G401 (cell line): ENCODE data around the gene ARMCX6. TPM values are rescaled to one million over a fixed set of nuclear protein-coding genes. Genes with fewer than 3 reads are reported as not detected.
A peak's percentile ranks its signal among the peaks of the same experiment; 100 is the strongest.
"Not testable (repeated sequence)": the region's sequence is repeated elsewhere in the genome, so short reads cannot be mapped to it uniquely, and the experiment has no call there.

Experiments
- DNase-seq: peaks from one replicate; pipeline ENCODE4 v3.0.0-alpha.2; 2015; ENCODE audit warnings: low spot score
- in situ Hi-C: cut with HindIII; loops from 2 replicates; pipeline ENCODE4 v1.10.0; 2016; ENCODE audit warnings: low sequenced_read_pairs, mixed read lengths
- total RNA-seq: library from RNA; depleted of rRNA; stranded (reverse); fragments of >200 nt; shearing (Covaris generic); gene quantifications from 2 replicates; pipeline ENCODE4 v1.2.3, GENCODE V29; 2014; rRNA removed

ARMCX6 gene
- total RNA-seq = 33.3 and 50.2 TPM in 2 replicates

DNA sequence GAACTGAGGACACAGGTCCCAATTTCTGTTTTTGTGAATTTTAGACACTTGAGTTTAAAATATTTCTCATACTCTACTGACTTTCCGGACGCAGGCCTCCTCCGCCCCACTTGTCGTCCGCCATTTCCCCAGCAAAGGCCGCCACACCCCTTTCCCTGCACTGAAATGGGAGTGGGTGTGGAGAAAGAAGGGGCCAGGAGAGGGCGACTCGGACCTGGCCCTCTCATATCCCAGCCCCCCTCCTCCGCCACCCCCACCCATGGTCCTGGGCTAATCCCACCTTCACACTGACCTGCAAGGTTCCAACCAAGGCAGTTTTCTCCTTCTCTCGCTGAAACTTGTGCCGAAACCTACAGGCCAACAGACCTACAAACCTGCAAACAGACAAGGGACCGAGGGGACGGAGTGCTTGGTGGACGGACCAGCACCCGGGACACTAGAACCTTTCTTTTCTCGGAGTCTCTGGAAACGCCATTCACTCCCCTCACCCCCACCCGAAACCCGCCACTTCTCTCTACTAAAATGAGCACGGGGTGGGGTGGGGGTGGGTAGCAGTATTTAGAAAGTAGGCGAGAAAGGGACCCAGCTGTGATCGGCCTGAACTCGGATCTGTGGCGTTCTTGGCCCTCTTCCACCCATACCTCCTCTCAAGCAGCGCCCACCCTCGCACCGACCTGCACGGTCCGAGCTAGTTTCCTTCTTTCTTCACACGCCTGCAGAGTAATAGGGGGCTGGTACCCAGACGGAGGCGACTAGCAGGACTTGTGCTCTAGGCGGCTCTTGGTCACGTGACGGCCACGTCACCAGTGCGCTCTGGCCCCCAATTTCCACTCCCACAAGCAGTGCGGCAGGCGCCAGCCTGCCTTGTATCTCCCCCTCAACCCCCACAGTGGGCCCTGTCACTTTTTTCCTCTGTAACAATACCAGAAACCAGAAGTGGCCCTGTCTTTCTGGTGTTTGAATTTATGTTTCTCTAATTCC, at the start of gene ARMCX6:
TSS of gene ARMCX6 (minus strand) at position 790 of the 981 bp plus-strand sequence. CDS start 1,380 bp downstream, outside the sequence.
- in situ Hi-C loops = no loop called here
- DNase-seq = peak; percentile 81

- in situ Hi-C loops = no loop called here
- DNase-seq = peak; percentile 88
These were observed 41.8 kb upstream of the ARMCX6 start, which contains the start of gene ARMCX2 for GRCh38 chrX:101659601-101660063. ARMCX2 (minus strand) TSS chrX:101659850; CDS start chrX:101657588, 2,262 bp downstream.

DNA sequence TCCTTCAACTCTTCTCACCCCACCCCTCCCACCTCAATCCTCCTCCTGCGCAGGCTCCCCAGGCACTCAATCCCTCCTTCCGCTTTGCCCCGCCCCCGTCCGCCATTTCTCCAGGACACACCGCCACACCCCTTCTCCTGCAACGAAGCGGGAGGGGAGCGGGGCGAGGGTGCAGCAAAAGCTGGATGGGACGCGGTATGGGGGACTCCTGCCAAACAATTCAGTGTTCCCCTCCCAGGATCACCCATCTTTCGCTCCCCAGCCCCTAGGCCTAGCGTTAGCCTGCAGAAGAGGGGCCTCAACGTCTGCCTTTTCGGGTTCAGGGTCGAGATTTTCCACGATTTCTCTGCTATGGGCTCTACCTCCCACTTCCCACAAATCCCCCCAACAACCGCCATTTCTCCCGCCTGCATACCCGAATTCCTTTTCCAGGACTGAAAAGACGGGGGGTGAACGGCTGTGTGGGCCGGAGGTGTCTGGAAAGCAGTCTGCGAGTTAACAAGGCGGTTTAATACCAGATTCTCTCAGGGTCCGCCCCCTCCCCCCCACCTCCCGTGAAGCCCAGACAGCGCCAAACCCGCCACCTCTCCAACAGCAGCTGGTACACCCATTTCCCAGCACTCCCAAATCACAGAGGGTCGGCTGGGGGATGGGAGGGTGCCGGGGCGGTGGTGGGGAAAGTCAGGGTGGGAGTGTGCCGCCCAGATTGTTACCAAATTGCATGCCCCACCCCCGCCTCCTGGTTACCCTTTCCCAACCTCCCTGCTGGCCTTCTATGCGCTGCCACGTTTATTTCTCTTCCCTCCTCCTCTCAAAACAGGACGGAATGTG, 41.1 kb upstream of the ARMCX6 start:
- in situ Hi-C loops = no loop called here
- peak; percentile 70 for DNase-seq

DNA sequence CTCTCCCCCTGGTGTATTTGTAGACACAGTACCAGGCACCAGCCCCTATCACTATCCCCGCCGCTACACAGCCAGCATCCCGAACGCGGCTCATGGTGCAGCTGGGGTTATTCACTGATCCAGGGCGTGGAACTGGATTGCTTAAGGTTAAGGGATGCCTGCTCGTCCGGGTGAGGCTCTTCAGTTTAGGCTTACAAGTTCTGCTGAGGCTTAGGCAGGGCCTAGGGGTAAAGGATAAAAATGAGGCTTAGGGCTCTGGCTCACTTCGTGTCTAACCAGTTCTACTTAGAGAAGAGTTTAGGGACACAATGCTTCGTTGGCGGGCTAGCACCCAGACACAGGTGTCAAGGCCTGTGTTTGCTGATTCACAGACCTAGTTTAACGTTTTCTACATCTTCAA, 39.7 kb upstream of the ARMCX6 start:
- DNase-seq = no peak
- in situ Hi-C loops = no loop called here

GRCh38 chrX:101656817-101657216, 39.0 kb upstream of the ARMCX6 start:
- no peak for DNase-seq
- in situ Hi-C loops = no loop called here

DNA sequence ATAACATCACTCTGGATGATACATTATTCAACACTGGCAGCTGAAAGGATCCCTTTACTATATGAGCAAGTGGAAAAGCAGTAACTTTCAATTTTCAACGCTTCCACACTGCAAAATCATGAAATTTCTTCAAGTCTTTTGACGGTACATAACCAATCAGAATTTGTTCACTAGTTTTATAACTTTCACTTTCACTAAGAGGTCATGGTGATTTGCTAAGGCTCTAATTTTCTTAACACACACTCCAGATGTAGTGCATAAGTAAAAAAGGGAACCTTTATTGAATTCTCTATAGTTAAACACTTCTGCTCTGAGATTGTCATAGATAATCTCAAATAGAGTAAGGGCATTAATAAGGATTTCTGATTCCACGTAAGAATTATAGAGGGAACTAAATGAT, 37.7 kb upstream of the ARMCX6 start:
- in situ Hi-C loops = no loop called here
- no peak for DNase-seq

DNA sequence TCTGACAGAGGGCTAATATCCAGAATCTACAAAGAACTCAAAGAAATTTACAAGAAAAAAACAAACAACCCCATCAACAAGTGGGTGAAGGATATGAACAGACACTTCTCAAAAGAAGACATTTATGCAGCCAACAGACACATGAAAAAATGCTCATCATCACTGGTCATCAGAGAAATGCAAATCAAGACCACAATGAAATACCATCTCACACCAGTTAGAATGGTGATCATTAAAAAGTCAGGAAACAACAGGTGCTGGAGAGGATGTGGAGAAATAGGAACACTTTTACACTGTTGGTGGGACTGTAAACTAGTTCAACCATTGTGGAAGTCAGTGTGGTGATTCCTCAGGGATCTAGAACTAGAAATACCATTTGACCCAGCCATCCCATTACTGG, 29.9 kb upstream of the ARMCX6 start:
- DNase-seq, in situ Hi-C loops: not testable (repeated sequence)

DNA sequence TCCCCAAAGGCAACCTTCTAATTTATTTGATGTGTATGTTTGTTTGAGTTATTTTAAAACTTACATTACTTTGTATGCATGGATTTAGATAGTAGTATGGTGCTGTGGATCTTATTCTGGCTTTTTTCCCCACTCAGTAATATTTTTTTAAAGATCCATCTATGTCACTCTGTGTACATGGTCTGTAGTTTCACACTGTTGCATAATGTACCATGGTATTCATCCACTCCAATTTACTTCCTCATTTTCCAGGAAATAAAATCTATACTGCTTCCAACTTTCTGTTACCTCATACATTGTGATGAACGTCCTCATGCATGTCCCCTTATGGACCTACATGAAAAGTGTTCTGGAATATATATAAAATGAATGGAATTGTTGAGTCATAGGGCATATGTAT, 24.3 kb upstream of the ARMCX6 start:
- DNase-seq = no peak
- in situ Hi-C loops = no loop called here

DNA sequence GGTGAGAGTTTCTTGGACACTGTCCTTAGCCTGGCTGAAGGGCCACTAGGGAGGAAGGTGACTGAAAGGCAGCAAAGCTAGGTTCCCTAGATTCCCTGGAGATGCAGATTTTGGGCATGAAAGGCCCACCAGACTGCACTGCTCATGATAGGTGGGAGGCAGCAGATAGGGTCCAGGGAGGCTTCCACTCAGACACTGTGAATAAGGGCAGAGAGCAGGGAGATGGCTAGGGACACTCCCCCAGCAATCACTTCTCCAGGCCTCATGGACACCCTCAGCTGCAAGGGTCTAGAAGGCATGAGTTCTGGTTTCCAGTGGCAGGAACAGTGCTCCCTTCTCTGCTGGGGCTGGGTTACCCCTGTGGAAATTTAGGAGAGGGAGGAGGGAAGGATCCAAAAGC, 21.8 kb upstream of the ARMCX6 start:
- DNase-seq = no peak
- in situ Hi-C loops = no loop called here

DNA sequence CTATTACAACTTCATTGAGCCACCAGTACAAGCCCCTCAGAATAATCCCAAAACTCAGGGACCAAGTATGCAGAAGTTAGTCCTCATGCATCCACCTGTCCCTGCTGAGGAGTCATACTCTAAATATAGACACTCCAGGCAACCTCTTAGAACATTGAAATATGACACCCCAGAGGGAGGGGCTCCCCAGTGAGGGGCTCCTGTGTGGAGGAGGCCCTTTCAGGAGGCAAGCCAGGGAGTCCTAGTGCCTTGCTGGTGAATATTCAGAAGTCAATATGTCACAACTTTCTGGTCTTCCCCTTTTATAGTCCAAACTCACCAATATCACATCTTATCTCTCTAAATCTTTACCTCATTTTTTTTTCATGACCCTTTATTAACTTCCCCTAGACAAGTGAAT, 1.6 kb upstream of the ARMCX6 start:
- no peak for DNase-seq
- in situ Hi-C loops = no loop called here

DNA sequence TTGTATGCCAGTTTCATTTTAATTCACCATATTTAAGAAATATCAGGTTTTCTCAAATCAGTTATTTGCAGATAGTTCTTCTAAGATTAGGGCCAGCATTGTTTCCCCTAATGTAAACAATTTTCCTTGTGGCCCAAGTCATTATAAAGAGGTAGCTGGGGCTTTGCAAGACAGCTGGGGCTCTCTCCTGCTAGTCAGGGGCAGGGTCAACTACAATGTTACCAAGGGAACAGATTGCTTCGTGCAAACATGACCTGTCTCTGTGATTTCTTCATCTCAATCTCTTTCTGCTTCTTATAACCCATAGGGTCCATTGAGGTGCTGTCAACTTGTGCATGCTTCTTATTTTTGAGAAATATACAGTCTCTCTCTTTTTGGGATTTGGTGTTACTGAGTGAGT, 12.1 kb downstream of the ARMCX6 start:
- DNase-seq = no peak
- in situ Hi-C loops = no loop called here

DNA sequence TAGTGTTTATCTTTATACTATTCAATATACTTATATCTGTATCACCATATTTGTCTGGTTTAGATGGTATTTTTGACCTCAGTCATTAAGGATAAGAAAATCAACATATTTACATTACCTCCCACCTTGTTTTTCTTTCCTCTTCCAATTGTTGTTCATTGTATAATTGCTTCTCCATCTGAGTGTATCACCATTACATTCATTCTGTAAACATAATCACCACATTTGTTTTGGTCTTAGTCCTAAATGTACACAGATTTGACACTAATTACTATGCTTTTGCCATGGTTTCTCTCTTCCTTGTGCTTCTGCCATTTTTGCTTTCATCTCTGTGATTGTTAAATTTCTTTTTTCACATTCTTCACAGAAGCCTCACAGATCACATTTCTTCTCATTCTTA, 12.7 kb downstream of the ARMCX6 start:
- in situ Hi-C loops = no loop called here
- no peak for DNase-seq

DNA sequence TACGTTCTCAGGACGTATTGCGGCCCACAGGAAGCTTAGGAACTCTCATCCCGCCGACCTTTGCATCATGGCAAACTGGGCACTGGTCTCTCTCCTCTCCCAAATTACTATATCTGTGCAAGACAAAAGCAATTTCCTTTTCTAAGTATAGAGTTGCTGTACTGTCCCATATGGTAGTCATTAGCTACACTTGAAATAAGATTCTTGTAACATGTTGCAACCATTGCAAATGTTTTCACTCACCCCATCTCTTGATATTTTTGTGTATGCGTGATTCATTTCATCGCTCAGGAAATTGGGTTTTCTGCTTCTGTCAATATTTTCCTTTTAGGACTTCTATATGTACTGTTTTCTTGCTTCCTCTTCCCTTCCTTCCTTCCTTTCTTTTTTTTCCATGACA, 15.7 kb downstream of the ARMCX6 start:
- no peak for DNase-seq
- in situ Hi-C loops = no loop called here

- in situ Hi-C loops, DNase-seq: not testable (repeated sequence)
These were observed 18.2 kb downstream of the ARMCX6 start for GRCh38 chrX:101599592-101599991.

DNA sequence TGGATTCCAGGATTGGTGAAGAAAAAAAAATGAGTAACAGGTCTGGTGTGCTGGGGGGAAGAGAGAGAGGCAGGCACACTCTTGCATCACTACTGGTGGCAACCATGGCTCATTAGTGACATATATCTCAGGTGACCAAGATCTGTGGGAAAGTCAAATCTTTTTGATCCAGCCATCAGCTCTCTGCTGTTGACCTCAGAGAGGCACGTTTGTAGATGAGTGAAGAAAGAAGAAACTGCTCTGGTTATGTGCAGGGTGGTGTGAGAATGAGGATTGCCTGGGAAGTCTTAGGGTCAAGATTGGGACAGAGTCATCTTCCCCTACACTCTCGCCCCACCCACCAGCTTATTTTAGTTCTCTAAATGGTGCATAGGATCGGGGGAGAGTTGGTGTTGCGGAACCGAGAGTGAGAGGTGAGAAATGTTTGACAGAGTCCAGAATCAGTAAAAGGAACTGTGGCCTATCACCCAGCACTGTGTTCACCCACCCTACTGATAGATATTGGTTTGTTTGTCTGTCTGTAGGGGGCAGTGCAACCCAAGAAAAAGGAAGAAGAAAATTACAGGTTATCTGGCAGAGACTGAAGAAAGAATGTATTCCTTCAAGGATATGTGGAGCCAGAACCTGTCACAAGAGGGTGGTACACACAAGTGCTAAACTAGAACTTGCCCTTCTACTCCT, 21.9 kb downstream of the ARMCX6 start:
- in situ Hi-C loops = no loop called here
- DNase-seq = peak; percentile 65
